GM13977 (cell line): Measurements from ENCODE around the gene SLU7.

ENCODE experiments used
- DNase-seq: peaks from one replicate; pipeline ENCODE4 v3.0.0; 2012; ENCODE audit warnings: low spot score
- CTCF ChIP-seq: IDR thresholded peaks from 2 replicates; pipeline ENCODE4 v1.5.1; 2012; ENCODE audit warnings: mild to moderate bottlenecking, control low read depth; ENCODE audit not compliant: insufficient read depth; ENCODE audit errors: extremely low read depth, missing control alignments
- in situ Hi-C: fragments of 300-500 bp; cut with MboI; formaldehyde crosslinking; loops from one replicate; pipeline ENCODE4 v1.12.0; 2022; ENCODE audit warnings: low sequenced_read_pairs, low pct_unique_long_range_greater_than_20kb, mixed read lengths, inconsistent platforms; ENCODE audit not compliant: unreplicated experiment

SLU7 gene

DNA sequence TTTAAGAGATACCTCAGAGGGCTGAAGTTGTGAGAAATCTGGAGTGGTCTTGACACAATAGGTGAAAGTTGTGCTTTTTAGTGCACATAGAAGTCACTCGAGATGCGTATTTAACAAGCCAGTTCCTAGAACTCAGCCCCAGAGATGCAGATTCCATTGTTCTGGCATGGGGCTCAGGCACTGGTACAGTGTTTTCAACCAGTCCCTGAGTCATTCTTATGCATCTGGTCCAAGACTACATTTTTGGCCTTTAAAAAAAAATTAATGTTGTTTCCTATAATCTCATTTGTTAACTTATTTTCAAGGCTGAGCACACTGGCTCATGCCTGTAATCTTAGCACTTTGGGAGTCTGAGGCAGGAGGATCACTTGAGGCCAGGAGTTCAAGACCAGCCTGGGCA, 32.4 kb upstream of the SLU7 start:
- TF ChIP-seq CTCF = no peak
- no peak for DNase-seq
- in situ Hi-C loops = no loop called here

DNA sequence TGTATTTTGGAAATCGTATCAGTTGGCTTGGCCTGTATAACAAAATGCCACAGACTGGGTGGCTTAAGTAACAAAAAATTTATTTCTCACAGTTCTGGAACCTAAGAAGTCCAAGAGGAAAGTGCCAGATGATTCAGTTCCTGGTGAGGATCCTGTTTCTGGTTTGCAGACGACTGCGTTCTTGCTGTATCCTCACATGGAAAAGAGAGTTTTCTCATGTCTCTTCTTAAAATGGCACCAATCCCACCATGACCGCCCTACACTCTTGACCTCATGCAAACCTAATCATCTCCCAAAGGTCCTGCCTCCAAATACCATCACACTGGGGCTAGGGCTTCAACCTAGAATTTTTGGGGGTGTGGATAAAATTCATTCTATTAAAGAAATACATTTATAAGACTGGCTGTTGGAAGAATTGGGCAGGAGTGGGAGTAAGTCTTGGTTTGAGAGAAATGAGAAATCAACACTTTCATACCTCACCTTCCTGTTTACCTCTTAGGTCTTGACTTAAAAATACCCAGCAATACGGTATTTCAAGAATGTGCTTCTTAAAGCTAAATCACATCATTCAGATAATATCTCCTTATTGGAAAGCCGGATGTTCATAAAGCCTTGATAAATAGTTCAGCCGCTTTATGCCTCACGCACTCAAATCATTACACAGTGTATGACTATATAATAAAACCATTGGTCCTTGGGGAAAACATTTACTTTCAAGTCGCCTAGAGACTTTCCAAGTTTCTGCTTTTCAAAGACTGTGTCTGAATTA, 31.5 kb upstream of the SLU7 start:
- DNase-seq = no peak
- in situ Hi-C loops = no loop called here
- TF ChIP-seq CTCF = no peak

DNA sequence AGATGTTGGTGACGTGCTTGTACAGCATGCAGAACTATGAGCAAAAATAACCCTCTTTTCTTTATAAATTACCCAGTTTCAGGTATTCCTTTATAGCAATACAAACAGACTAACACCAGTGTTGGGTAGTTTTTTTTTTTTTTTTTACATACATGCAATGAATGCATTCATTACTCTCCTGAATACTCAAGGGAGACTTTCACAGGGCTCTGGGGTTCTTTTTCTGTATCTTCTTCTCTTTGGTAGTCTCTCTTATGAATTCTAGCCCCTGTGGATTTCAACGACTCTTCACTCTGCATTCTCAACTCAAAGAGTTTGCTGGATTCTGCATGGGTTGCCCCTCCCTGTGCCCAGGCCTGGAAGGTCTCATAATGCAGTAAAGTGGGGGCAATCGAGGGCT, 30.6 kb upstream of the SLU7 start:
- TF ChIP-seq CTCF = no peak
- no peak for DNase-seq
- in situ Hi-C loops = no loop called here

- no peak for DNase-seq
- in situ Hi-C loops = no loop called here
- no peak for TF ChIP-seq CTCF
These were observed 30.0 kb upstream of the SLU7 start for GRCh38 chr5:160448886-160449285.

GRCh38 chr5:160445751-160446150, 26.9 kb upstream of the SLU7 start:
- TF ChIP-seq CTCF = no peak
- in situ Hi-C loops = no loop called here
- DNase-seq = no peak

- no peak for DNase-seq
- TF ChIP-seq CTCF = no peak
- in situ Hi-C loops = no loop called here
These were observed 26.3 kb upstream of the SLU7 start for GRCh38 chr5:160445132-160445531.
